Measurements from ENCODE around the gene MUC3A. TPM values are rescaled to one million over a fixed set of nuclear protein-coding genes. Genes with fewer than 3 reads are reported as not detected.

Gene MUC3A
- total and polyA plus RNA-seq, 8 donors: 0.45 to 527 (median 0.97) TPM

DNA sequence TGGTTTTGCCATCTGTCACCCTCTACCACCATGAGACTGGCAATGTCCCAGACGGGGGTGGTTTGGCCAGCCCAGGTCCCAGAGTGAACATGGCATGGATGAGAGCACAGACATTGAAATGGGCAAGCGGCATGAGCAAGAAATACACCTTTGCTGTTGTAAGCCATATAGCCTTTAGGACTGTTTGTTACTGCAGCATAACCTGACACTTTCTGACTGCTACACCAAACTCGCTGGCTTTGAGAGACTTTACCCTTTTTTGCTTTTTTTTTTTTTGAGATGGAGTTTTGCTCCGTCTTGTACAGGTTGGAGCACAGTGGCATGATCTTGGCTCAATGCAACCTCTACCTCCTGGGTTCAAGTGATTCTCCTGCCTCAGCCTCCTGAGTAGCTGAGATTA lies 5.2 kb upstream of the MUC3A start:
- Histone ChIP-seq H3K9me3 (peaks cover 0 to 17% (median 12%) of the 10 kb centered on the region in 4 donors), H3K27me3 (peaks cover 0 to 24% (median under 1%) of the 10 kb centered on the region in 3 donors), H3K4me1 (peaks cover 0 to 7% (median 4%) of the 10 kb centered on the region in 4 donors), H3K4me3 (no peak overlapping the region), H3K27ac (no peak overlapping the region), H3K36me3 (no peaks in the 10 kb centered on the region)
- intact Hi-C loops (cut with DNase I; ENCODE audit: low total_unique reads): no loop called here
- 80 to 93% (median 82%) methylated on average over 4 of the region's 4 CpGs for WGBS, 5 donors
- no peak for DNase-seq
- TF ChIP-seq, protein P1, sequence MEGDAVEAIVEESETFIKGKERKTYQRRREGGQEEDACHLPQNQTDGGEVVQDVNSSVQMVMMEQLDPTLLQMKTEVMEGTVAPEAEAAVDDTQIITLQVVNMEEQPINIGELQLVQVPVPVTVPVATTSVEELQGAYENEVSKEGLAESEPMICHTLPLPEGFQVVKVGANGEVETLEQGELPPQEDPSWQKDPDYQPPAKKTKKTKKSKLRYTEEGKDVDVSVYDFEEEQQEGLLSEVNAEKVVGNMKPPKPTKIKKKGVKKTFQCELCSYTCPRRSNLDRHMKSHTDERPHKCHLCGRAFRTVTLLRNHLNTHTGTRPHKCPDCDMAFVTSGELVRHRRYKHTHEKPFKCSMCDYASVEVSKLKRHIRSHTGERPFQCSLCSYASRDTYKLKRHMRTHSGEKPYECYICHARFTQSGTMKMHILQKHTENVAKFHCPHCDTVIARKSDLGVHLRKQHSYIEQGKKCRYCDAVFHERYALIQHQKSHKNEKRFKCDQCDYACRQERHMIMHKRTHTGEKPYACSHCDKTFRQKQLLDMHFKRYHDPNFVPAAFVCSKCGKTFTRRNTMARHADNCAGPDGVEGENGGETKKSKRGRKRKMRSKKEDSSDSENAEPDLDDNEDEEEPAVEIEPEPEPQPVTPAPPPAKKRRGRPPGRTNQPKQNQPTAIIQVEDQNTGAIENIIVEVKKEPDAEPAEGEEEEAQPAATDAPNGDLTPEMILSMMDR (IDR thresholded peaks at IDR 0.05): no peak
- TF ChIP-seq EP300 (IDR thresholded peaks at IDR 0.05) (no peak), POLR2AphosphoS5 (IDR thresholded peaks at IDR 0.05) (no peak), POLR2A (IDR thresholded peaks at IDR 0.05) (no peak)

DNA sequence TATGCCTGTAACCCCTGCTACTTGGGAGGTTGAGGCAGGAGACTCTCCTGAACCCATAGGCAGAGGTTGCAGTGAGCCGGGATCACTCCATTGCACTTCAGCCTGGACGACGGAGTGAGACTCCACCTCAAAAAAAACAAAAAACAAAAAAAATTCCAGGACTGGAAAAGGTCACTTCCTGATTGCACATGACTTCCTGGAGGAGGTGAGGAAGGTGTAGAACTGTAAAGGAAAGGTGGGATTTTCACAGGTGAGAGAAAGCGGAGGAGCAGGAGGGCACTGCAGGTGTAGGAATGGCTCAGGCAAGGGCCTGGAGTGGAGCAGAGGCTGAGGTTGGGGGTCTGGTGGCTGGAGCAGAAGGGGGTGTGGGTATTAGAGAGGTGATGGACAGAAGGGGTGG lies 3.2 kb upstream of the MUC3A start:
- H3K27me3 ChIP-seq: peaks cover 0 to 40% (median 14%) of the 10 kb centered on the region in 3 donors
- intact Hi-C loops (cut with DNase I; ENCODE audit: low total_unique reads): no loop called here
- no peak overlapping the region for H3K4me3 ChIP-seq
- WGBS, 5 donors: 87 to 92% (median 88%) methylated on average over 4 of the region's 4 CpGs
- no peak overlapping the region for H3K27ac ChIP-seq
- no peaks in the 10 kb centered on the region for H3K9me3 ChIP-seq
- H3K4me1 ChIP-seq: peaks cover 0 to 13% (median 9%) of the 10 kb centered on the region in 4 donors
- H3K36me3 ChIP-seq: no peaks in the 10 kb centered on the region
- TF ChIP-seq EP300 (IDR thresholded peaks at IDR 0.05) (no peak), POLR2AphosphoS5 (IDR thresholded peaks at IDR 0.05) (no peak), POLR2A (IDR thresholded peaks at IDR 0.05) (no peak)
- TF ChIP-seq, protein P1 (IDR thresholded peaks at IDR 0.05): no peak
- no peak for DNase-seq

DNA sequence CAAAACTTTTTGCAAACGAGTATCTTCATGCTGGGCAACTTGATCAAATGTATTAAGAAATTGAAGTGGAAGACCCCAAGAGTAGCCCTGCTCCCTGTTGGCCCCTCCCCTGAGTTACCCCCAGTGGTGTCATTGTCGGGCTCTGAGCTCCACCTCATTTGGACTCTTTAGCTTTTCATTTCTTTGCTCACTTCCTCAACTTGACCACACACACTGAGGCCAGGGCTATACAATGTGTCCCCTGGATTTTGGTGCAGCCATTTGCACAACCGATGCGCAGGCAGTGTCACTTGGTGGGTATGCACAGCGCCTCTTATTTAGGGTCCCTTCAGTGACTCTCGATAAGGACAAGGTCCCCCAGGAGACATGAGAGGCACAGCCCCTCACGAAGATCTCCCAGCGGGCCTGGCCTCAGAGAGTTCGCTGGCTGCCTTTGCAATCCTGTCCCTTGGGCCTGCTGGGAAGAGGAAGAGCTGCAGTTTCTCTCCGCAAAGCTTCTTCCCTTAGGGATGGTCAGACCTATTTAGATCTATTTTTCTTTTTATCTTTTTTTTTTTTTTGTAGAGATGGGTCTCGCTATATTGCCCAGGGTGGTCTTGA lies 2.5 kb upstream of the MUC3A start:
- no peaks in the 10 kb centered on the region for H3K36me3 ChIP-seq
- H3K4me1 ChIP-seq: peaks cover 0 to 13% (median 9%) of the 10 kb centered on the region in 4 donors
- H3K27me3 ChIP-seq: peaks cover 0 to 48% (median 14%) of the 10 kb centered on the region in 3 donors
- intact Hi-C loops (cut with DNase I; ENCODE audit: low total_unique reads): no loop called here
- TF ChIP-seq POLR2AphosphoS5 (IDR thresholded peaks at IDR 0.05): no peak
- TF ChIP-seq, protein P1 (IDR thresholded peaks at IDR 0.05): no peak
- WGBS, 5 donors: 81 to 87% (median 84%) methylated on average over 11 of the region's 11 CpGs
- H3K9me3 ChIP-seq: no peaks in the 10 kb centered on the region
- H3K4me3 ChIP-seq: no peak overlapping the region
- no peak overlapping the region for H3K27ac ChIP-seq
- no peak for DNase-seq

DNA sequence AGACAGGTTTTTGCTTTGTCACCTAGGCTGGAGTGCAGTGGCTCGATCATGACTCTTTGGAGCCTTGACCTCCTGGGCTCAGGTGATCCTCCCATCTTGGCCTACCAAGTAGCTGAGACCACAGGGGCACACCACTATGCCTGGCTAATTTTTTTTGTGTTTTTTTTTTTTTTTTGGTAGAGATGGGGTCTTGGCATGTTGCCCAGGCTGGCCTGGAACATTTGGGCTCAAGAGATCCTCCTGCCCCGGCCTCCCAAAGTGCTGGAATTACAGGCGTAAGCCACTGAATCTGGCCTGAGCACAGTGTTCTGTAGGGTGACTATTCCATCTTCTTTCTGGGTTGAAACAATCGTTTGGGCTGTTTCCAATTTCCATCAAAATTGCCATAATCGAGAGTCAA lies 1.5 kb upstream of the MUC3A start:
- H3K27ac ChIP-seq: no peak overlapping the region
- no peaks in the 10 kb centered on the region for H3K36me3 ChIP-seq
- H3K9me3 ChIP-seq: no peaks in the 10 kb centered on the region
- peaks cover 0 to 57% (median 14%) of the 10 kb centered on the region in 3 donors for H3K27me3 ChIP-seq
- intact Hi-C loops (cut with DNase I; ENCODE audit: low total_unique reads): no loop called here
- no peak for TF ChIP-seq POLR2AphosphoS5 (IDR thresholded peaks at IDR 0.05)
- no peak for TF ChIP-seq POLR2A (IDR thresholded peaks at IDR 0.05)
- TF ChIP-seq, protein P1 (IDR thresholded peaks at IDR 0.05): no peak
- no peak for DNase-seq
- H3K4me1 ChIP-seq: peaks cover 0 to 9% (median 6%) of the 10 kb centered on the region in 4 donors
- no peak overlapping the region for H3K4me3 ChIP-seq
- 81 to 90% (median 86%) methylated on average over 5 of the region's 5 CpGs for WGBS, 5 donors
